IMR-90 (cell line): ENCODE results near the gene AHDC1. TPM values are rescaled to one million over a fixed set of nuclear protein-coding genes. Genes with fewer than 3 reads are reported as not detected.

Source experiments
- ATAC-seq: fragments of 200-7000 bp; cut with Tn5 transposase; 2 replicates; pipeline ENCODE4 v1.9.1; 2020; ENCODE audit warnings: low read depth, mild to moderate bottlenecking, moderate library complexity
- BruUV-seq: library from RNA; stranded (reverse); fragments of 400-500 nt; replicated peaks from 2 replicates; lab custom pipeline; 2021; lab: Mats Ljungman, UMichigan
- CTCF ChIA-PET: fragments of 300-600 bp; formaldehyde crosslinking; extraction: SDS; loops from one replicate; lab custom pipeline; 2021; ENCODE audit warnings: antibody characterized with exemption; lab: Yijun Ruan, JAX
- POLR2A ChIA-PET: fragments of 300-600 bp; sonication (Branson Sonifier 250); formaldehyde crosslinking; loops from one replicate; lab custom pipeline; 2022; ENCODE audit warnings: antibody characterized with exemption; ENCODE audit not compliant: unreplicated experiment; lab: Charles Lee
- DNase-seq: peaks from one replicate; pipeline ENCODE4 v3.0.0; 2013
- H2AFZ ChIP-seq: replicated peaks from 2 replicates; pipeline ENCODE3; 2013; ENCODE audit warnings: low read length, mild to moderate bottlenecking; ENCODE audit not compliant: poor library complexity
- H2AK5ac ChIP-seq: 2 replicates; pipeline ENCODE4 v1.6.1; 2013; ENCODE audit warnings: low read depth, low read length, inconsistent platforms
- H2AK9ac ChIP-seq: replicated peaks from 2 replicates; pipeline ENCODE3; 2013; ENCODE audit warnings: mild to moderate bottlenecking, low read depth, low read length, moderate library complexity; ENCODE audit not compliant: poor library complexity
- H2BK120ac ChIP-seq: 2 replicates; pipeline ENCODE4 v1.6.1; 2013; ENCODE audit warnings: low read depth, low read length, inconsistent platforms
- H2BK15ac ChIP-seq: 3 replicates; pipeline ENCODE4 v1.6.1; 2013; ENCODE audit warnings: low read depth, low read length, inconsistent platforms
- H2BK20ac ChIP-seq: 2 replicates; pipeline ENCODE4 v1.6.1; 2013; ENCODE audit warnings: low read depth, mild to moderate bottlenecking, inconsistent platforms, low read length, moderate library complexity
- H2BK5ac ChIP-seq: 2 replicates; pipeline ENCODE4 v1.6.1; 2013; ENCODE audit warnings: mild to moderate bottlenecking, low read depth, low read length, inconsistent platforms; ENCODE audit not compliant: poor library complexity, severe bottlenecking
- H3K14ac ChIP-seq: replicated peaks from 2 replicates; pipeline ENCODE4 v1.6.1; 2013; ENCODE audit warnings: low read depth, low read length, inconsistent platforms
- H3K18ac ChIP-seq: 2 replicates; pipeline ENCODE4 v1.6.1; 2013; ENCODE audit warnings: low read depth, low read length, control low read depth
- H3K23ac ChIP-seq: 2 replicates; pipeline ENCODE4 v1.6.1; 2013; ENCODE audit warnings: low read depth, low read length, inconsistent platforms
- H3K27ac ChIP-seq: 2 replicates; pipeline ENCODE4 v1.5.1; 2013; ENCODE audit warnings: mild to moderate bottlenecking, control low read depth, low read length; ENCODE audit not compliant: insufficient read depth
- H3K27me3 ChIP-seq: 2 replicates; pipeline ENCODE4 v1.6.1; 2013; ENCODE audit warnings: low read length; ENCODE audit not compliant: control insufficient read depth, insufficient read depth
- H3K36me3 ChIP-seq: 2 replicates; pipeline ENCODE4 v1.6.1; 2013; ENCODE audit warnings: low read length, mixed read lengths; ENCODE audit not compliant: control insufficient read depth, insufficient read depth
- H3K4ac ChIP-seq: 2 replicates; pipeline ENCODE4 v1.6.1; 2013; ENCODE audit warnings: low read depth, low read length, inconsistent platforms
- H3K4me1 ChIP-seq: 2 replicates; pipeline ENCODE4 v1.6.1; 2013; ENCODE audit warnings: low read length, mixed read lengths; ENCODE audit not compliant: control insufficient read depth, insufficient read depth
- H3K4me2 ChIP-seq: 2 replicates; pipeline ENCODE4 v1.6.1; 2013; ENCODE audit warnings: low read depth, mild to moderate bottlenecking, control low read depth, low read length, moderate library complexity
- H3K4me3 ChIP-seq: 2 replicates; pipeline ENCODE4 v1.5.1; 2013; ENCODE audit warnings: low read depth, mild to moderate bottlenecking, control low read depth, low read length, moderate library complexity; ENCODE audit not compliant: insufficient read depth
- H3K56ac ChIP-seq: 2 replicates; pipeline ENCODE4 v1.6.1; 2013; ENCODE audit warnings: low read length, inconsistent platforms; ENCODE audit not compliant: insufficient read depth; ENCODE audit errors: extremely low read depth
- H3K79me1 ChIP-seq, 2 experiments: 2 replicates each; pipeline ENCODE4 v1.6.1; 2013; ENCODE audit warnings: low read length in 2 of 2, inconsistent platforms in 1 of 2, low read depth in 1 of 2
- H3K9ac ChIP-seq: 2 replicates; pipeline ENCODE4 v1.6.1; 2013; ENCODE audit warnings: low read depth, low read length, control low read depth
- H3K9me1 ChIP-seq: 2 replicates; pipeline ENCODE4 v1.6.1; 2013; ENCODE audit warnings: low read length, inconsistent platforms; ENCODE audit not compliant: insufficient read depth
- H3K9me3 ChIP-seq: 2 replicates; pipeline ENCODE4 v1.6.1; 2013; ENCODE audit warnings: low read length; ENCODE audit not compliant: control insufficient read depth, insufficient read depth
- H4K20me1 ChIP-seq: 2 replicates; pipeline ENCODE4 v1.6.1; 2013; ENCODE audit warnings: low read length, inconsistent platforms; ENCODE audit not compliant: insufficient read depth
- H4K5ac ChIP-seq: 2 replicates; pipeline ENCODE4 v1.6.1; 2013; ENCODE audit warnings: mild to moderate bottlenecking, low read depth, low read length, control low read depth
- H4K8ac ChIP-seq, 2 experiments: 2 replicates each; pipeline ENCODE4 v1.6.1; 2013; ENCODE audit warnings: low read depth in 2 of 2, low read length in 2 of 2, control low read depth in 1 of 2, inconsistent platforms in 1 of 2
- H4K91ac ChIP-seq: 2 replicates; pipeline ENCODE4 v1.6.1; 2013; ENCODE audit warnings: low read depth, low read length, inconsistent platforms; ENCODE audit not compliant: insufficient read depth
- BHLHE40 ChIP-seq: fragments of 150-350 bp; IDR thresholded peaks from 2 replicates; pipeline ENCODE4 v1.6.1; 2016; ENCODE audit warnings: mild to moderate bottlenecking, low read depth, low read length
- CEBPB ChIP-seq: IDR thresholded peaks from 2 replicates; pipeline ENCODE4 v1.6.1; 2012; ENCODE audit warnings: low read depth, low read length, improper control_type of control experiment
- CHD1 ChIP-seq: IDR thresholded peaks from 2 replicates; pipeline ENCODE4 v1.6.1; 2012; ENCODE audit warnings: low read depth, low read length, improper control_type of control experiment
- CTCF ChIP-seq: conservative IDR thresholded peaks from 2 replicates; pipeline ENCODE4 v1.5.1; 2012; ENCODE audit warnings: mild to moderate bottlenecking, low read depth, low read length, improper control_type of control experiment
- FOS ChIP-seq: fragments of 150-350 bp; IDR thresholded peaks from 2 replicates; pipeline ENCODE4 v1.6.1; 2016; ENCODE audit warnings: low read depth, low read length
- MAFK ChIP-seq: IDR thresholded peaks from 2 replicates; pipeline ENCODE4 v1.6.1; 2012; ENCODE audit warnings: low read depth, low read length, improper control_type of control experiment
- MAZ ChIP-seq: IDR thresholded peaks from 2 replicates; pipeline ENCODE4 v1.6.1; 2012; ENCODE audit warnings: low read depth, mild to moderate bottlenecking, low read length, improper control_type of control experiment, moderate library complexity, borderline replicate concordance
- MXI1 ChIP-seq: IDR thresholded peaks from 2 replicates; pipeline ENCODE4 v1.6.1; 2012; ENCODE audit warnings: low read depth, mild to moderate bottlenecking, low read length, moderate library complexity, borderline replicate concordance
- NFE2L2 ChIP-seq: fragments of 150-350 bp; IDR thresholded peaks from 2 replicates; pipeline ENCODE4 v1.6.1; 2016; ENCODE audit warnings: low read depth, mild to moderate bottlenecking, low read length
- POLR2A ChIP-seq: IDR thresholded peaks from 2 replicates; pipeline ENCODE4 v1.6.1; 2012; ENCODE audit warnings: mild to moderate bottlenecking, low read depth, low read length
- RAD21 ChIP-seq: IDR thresholded peaks from 2 replicates; pipeline ENCODE4 v1.6.1; 2012; ENCODE audit warnings: low read length, improper control_type of control experiment
- RCOR1 ChIP-seq: IDR thresholded peaks from 2 replicates; pipeline ENCODE4 v1.6.1; 2012; ENCODE audit warnings: mild to moderate bottlenecking, low read length, improper control_type of control experiment; ENCODE audit not compliant: insufficient replicate concordance
- RFX5 ChIP-seq: IDR thresholded peaks from 2 replicates; pipeline ENCODE4 v1.8.0; 2012; ENCODE audit warnings: low read depth, mild to moderate bottlenecking, low read length, moderate library complexity
- SMC3 ChIP-seq: fragments of 150-350 bp; IDR thresholded peaks from 2 replicates; pipeline ENCODE4 v1.6.1; 2016; ENCODE audit warnings: low read depth, mild to moderate bottlenecking, antibody characterized with exemption, low read length, moderate library complexity
- WGBS, 2 experiments: methylation state at CpG; one replicate each; pipeline versions ENCODE4 v1.1.5 to v1.1.7; 2013; ENCODE audit warnings: missing lambda C conversion rate in 2 of 2; ENCODE audit not compliant: insufficient read length in 1 of 2; ENCODE audit errors: extremely low coverage in 2 of 2; 5-methylcytosine and 5-hydroxymethylcytosine counted together
- dilution Hi-C: fragments of 300-500 bp; cut with HindIII; formaldehyde crosslinking; loops from one replicate; pipeline ENCODE4 v1.14.3; 2018; ENCODE audit warnings: low sequenced_read_pairs; ENCODE audit not compliant: unreplicated experiment
- in situ Hi-C: fragments of 300-500 bp; cut with MboI; formaldehyde crosslinking; loops from 3 replicates; pipeline ENCODE4 v1.14.3; 2019; ENCODE audit warnings: low sequenced_read_pairs, inconsistent platforms, mixed read lengths
- intact Hi-C: fragments of 100-400 bp; cut with micrococcal nuclease; formaldehyde crosslinking; loops from 2 replicates; pipeline ENCODE4 v1.10.0; 2022
- polyA plus RNA-seq, 3 experiments: library from polyadenylated mRNA; depleted of rRNA; stranded (reverse); fragments of >200 nt; gene quantifications; 2 replicates each; pipeline ENCODE4 v1.2.3, GENCODE V29; 2012; ENCODE audit warnings: low replicate concordance in 1 of 3
- total RNA-seq: library from RNA; depleted of rRNA; stranded (reverse); fragments of >200 nt; gene quantifications from 2 replicates; pipeline ENCODE4 v1.2.3, GENCODE V29; 2012
- TF ChIP-seq, protein P1 (sequence below): fragments of 150-350 bp; IDR thresholded peaks from 2 replicates; pipeline ENCODE4 v1.6.1; 2016; ENCODE audit warnings: low read depth, mild to moderate bottlenecking, low read length, moderate library complexity, borderline replicate concordance
- TF ChIP-seq, protein P2 (sequence below): fragments of 150-350 bp; IDR thresholded peaks from 2 replicates; pipeline ENCODE4 v1.6.1; 2017; ENCODE audit warnings: mild to moderate bottlenecking, antibody characterized with exemption, low read length, low read depth

Gene AHDC1
- total and polyA plus RNA-seq, 2 of the 4 experiments (the other 2 are of a cell fraction), result 2.0 to 11.6 TPM

DNA sequence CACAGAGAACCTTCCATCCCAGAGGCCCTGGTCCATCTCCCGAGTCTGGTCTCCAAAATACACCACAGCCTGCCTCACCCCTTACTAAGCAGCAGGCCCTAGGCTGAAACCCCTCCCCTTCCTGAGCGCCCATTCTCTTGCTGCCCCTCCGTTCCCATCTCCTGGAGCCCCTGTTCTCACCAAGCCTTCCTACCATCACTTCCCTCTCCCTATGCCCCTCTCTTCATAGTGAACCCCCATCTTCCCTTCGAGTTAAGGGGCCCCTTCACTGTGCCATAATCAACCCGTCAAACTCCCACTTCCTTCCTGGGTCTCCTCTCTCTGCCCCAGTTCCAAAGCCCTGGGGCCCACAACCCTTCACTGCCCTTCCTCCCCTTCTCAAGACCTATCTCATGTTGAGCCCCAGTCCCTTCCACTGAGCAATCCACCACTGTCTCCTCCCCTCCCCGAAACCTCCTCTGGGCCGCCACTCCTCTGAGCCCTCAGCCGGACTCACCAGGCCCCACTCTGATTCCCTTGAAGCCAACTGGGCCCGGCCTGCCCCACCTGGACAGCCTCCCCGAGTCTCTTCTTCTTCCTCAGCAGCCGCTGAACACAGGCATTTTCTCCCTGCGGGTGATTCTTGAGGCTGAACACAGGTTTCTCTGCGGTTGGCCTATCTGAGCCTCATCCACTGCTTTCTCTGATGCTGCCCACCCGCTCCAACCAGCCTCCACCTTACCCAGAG lies 71.8 kb downstream of the AHDC1 start:
- H3K36me3 ChIP-seq, result peaks cover 21% of the 10 kb centered on the region
- DNase-seq (no peak), ATAC-seq (no peak)
- no peak overlapping the region for H3K56ac ChIP-seq
- no peak overlapping the region for H3K23ac ChIP-seq
- no peak overlapping the region for H3K9ac ChIP-seq
- no peak overlapping the region for H3K4ac ChIP-seq
- peaks cover 10% of the 10 kb centered on the region for H3K9me1 ChIP-seq
- no peak overlapping the region for H3K4me2 ChIP-seq
- H2BK120ac ChIP-seq, result no peak overlapping the region
- ChIA-PET POLR2A (no interaction called here), CTCF (no interaction called here)
- H2AK5ac ChIP-seq, result no peak overlapping the region
- in situ Hi-C loops, result no loop called here
- no peak overlapping the region for H3K18ac ChIP-seq
- no peak overlapping the region for H3K27ac ChIP-seq
- no peak overlapping the region for H2BK15ac ChIP-seq
- peaks cover 6 to 32% of the 10 kb centered on the region in 2 experiments for H3K79me1 ChIP-seq
- no peak overlapping the region for H4K5ac ChIP-seq
- no peak overlapping the region for H2BK5ac ChIP-seq
- no peak overlapping the region for H3K14ac ChIP-seq
- H3K27me3 ChIP-seq, result no peaks in the 10 kb centered on the region
- no peak overlapping the region for H2AFZ ChIP-seq
- intact Hi-C loops, result no loop called here
- WGBS, 2 experiments, result 85% methylated on average over 5 of the region's 14 CpGs; no CpG with 5 or more reads in 1 of the 2 experiments
- H4K91ac ChIP-seq, result no peak overlapping the region
- H4K20me1 ChIP-seq, result peaks cover 7% of the 10 kb centered on the region
- H2AK9ac ChIP-seq, result no peak overlapping the region
- dilution Hi-C loops, result no loop called here
- no TSS peak for BruUV-seq
- no peak overlapping the region for H3K4me3 ChIP-seq
- H3K9me3 ChIP-seq, result no peaks in the 10 kb centered on the region
- peaks cover 28% of the 10 kb centered on the region for H3K4me1 ChIP-seq
- no peak overlapping the region for H2BK20ac ChIP-seq
- TF ChIP-seq CEBPB (no peak), RFX5 (no peak), RCOR1 (no peak), NFE2L2 (no peak), CTCF (no peak), RAD21 (no peak), BHLHE40 (no peak), MAFK (no peak), MAZ (no peak), SMC3 (no peak), POLR2A (no peak), CHD1 (no peak), FOS (no peak), MXI1 (no peak)
- TF ChIP-seq, protein P1, sequence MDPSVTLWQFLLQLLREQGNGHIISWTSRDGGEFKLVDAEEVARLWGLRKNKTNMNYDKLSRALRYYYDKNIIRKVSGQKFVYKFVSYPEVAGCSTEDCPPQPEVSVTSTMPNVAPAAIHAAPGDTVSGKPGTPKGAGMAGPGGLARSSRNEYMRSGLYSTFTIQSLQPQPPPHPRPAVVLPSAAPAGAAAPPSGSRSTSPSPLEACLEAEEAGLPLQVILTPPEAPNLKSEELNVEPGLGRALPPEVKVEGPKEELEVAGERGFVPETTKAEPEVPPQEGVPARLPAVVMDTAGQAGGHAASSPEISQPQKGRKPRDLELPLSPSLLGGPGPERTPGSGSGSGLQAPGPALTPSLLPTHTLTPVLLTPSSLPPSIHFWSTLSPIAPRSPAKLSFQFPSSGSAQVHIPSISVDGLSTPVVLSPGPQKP, result no peak
- TF ChIP-seq, protein P2, sequence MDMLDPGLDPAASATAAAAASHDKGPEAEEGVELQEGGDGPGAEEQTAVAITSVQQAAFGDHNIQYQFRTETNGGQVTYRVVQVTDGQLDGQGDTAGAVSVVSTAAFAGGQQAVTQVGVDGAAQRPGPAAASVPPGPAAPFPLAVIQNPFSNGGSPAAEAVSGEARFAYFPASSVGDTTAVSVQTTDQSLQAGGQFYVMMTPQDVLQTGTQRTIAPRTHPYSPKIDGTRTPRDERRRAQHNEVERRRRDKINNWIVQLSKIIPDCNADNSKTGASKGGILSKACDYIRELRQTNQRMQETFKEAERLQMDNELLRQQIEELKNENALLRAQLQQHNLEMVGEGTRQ, result no peak
- no peak overlapping the region for H4K8ac ChIP-seq
